Endometrial microvascular endothelial cells (primary cell): Measurements from ENCODE around the gene SMYD3. TPM values are rescaled to one million over a fixed set of nuclear protein-coding genes. Genes with fewer than 3 reads are reported as not detected.

Experiments used
- in situ Hi-C: cut with HindIII; loops from 2 replicates; pipeline ENCODE4 v1.10.0; 2017; ENCODE audit warnings: low sequenced_read_pairs, low pct_unique_long_range_greater_than_20kb; ENCODE audit errors: inconsistent ontology term
- total RNA-seq: library from RNA; depleted of rRNA; stranded (reverse); fragments of >200 nt; gene quantifications from one replicate; pipeline ENCODE4 v1.2.3, GENCODE V29; 2015; ENCODE audit errors: inconsistent ontology term

Gene SMYD3
- total RNA-seq, 1 donor from 2014 or later = 16.6 TPM

DNA sequence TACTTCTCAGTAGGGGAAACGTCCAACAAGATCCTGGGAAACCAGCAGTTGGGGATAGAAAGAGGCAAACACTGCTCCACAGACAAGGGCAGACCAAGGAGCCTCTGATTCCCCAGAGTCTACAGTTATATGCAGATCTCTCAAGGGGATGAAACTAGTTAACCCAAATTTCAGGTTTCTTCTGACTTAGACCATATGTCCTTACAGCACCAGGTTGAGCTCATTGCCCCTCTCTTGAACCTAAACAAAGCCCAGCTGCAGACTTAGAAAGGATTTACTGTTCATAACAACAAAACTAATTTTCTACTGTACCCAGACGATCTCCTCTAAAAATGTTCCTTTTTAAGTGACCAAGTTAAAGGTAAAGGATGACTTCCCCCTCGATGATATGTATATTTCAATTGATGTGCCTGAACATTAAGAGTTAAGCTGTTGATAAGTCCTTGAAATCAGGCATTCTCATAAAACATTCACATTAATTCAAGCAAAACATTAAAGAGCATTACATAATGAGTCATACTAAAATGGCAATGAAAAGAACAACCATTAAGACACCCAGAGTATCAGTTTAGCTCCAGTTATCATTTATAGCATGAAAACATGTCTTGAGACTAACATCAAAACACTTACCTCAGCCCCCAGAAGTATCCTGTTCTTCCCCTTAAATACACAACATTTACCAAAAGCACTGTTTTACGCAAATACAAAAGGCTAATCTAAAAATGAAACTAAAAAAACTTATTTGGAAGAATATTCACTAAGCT lies 24.1 kb downstream of the SMYD3 start:
- in situ Hi-C loops = no loop called here

DNA sequence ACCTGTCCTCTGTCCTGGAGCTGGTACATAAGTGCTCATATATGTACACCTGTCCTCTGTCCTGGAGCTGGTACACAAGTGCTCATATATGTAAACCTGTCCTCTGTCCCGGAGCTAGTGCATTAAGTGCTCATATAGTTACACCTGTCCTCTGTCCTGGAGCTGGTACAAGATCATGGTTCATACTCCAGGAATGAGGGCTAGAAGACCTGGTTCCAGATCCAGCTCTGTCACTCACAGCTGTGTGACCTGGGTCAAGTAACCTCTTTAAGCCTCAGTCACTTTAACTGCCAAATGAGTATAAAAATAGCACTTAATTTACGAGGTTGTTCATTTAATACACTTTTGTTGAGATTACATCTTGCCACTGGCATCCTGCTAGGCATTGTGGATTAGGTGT lies 28.0 kb downstream of the SMYD3 start:
- in situ Hi-C loops = no loop called here

DNA sequence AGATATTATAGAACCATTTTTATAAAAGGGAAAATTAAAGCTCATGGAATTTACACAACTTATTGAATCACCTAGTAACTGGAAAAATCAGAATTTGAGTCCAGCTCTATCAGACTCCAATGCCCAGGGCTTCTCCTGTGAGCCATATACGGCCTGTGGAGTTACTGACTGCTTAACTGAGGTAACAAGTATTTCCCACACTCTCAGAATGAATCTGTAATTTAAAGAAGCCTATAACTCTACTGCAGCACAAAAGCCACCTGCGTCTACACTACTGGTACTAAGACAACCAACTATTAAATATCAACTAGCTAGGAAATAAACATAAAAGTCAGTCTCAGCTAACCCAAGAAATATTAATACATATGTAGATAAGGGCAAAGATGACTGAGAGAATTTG lies 29.4 kb downstream of the SMYD3 start:
- in situ Hi-C loops = no loop called here

DNA sequence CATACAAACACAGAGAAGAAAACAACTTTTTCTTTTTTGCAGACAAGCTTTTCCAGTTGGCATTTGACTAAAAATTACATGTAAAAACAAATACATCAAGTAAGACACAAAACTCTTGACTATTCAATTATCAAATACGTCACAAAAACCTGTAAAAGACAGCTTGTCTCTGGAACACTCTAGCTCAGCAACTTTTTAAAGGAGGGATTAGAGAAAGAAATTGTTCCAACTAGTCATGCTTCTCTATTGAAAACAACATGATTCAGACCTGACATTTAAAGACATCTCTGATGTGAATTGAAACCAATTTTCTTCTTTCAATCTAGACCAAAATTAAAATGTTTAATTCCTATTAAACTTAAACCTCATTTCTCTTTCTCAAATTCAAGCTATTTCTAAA lies 30.3 kb downstream of the SMYD3 start:
- in situ Hi-C loops = no loop called here

DNA sequence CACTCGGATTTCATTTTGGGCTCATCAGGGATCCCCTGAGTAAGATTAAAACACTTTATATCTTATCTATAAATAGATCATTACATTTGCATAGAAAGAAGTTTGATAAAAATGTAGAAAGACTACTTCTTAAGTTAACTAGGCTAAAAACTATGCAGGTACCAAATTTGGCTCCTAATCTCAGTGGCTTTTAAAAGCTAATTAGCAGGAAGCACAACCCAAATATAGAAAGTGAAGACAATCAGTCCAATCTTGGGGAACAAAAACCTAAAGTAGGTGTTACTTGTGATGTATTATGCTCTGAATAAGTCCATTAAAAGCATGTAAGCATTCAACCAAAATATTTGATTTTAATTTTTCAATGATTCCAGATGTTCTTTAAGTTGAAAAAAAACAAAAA lies 35.4 kb downstream of the SMYD3 start:
- in situ Hi-C loops = no loop called here

DNA sequence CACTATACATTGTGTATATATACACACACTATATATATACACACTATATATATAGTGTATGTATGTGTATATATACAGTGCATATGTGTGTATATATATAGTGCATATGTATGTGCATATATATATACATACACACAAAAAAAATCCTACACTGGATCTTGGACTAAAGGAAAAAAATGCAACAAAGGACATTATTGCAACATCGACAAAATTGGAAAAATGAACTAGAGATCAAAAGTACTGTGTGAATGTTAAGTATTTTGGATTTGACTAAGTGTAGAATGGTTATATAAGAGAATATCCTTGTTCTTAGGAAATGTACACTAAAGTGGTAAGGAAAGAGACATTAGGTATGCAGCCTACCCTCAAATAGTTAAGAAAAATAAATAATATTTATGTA lies 36.5 kb downstream of the SMYD3 start:
- in situ Hi-C loops = no loop called here

DNA sequence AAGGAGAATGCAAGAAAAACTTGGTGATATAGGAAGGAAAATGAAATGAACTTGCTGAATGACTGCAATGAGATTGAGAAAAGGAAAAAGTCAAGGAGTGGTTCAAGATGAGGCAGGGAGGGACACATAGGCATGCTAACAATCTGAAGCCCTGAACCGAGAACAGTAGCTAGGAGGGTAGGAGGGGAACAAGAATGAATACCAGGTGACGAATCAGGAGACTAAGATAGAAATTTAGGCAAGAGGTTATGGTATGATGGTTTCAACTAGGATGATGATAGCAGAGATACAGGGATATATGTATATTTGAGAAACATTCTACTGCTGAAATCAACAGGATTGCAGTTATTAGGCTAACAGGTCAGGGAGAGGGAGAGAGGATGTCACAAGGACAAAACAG lies 44.1 kb downstream of the SMYD3 start:
- in situ Hi-C loops = no loop called here

DNA sequence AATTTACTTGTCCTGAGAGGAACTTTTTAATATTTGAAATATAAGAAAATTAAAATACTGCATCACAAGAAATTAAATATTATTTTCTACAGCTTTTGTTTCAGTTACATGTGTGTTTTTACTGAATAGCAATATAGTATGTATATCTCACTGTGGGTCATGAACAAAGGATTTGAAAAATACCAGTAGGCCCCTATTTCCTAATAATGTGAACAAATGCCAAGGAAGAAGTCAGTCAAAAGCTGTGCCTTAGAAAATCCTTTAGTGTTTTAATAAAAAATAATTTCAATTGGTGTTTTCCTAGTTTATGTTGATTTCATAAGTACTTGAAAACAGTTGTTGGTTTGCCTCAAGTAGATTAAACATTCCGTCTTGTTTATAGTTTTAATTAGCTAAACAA lies 46.7 kb downstream of the SMYD3 start:
- in situ Hi-C loops = no loop called here

DNA sequence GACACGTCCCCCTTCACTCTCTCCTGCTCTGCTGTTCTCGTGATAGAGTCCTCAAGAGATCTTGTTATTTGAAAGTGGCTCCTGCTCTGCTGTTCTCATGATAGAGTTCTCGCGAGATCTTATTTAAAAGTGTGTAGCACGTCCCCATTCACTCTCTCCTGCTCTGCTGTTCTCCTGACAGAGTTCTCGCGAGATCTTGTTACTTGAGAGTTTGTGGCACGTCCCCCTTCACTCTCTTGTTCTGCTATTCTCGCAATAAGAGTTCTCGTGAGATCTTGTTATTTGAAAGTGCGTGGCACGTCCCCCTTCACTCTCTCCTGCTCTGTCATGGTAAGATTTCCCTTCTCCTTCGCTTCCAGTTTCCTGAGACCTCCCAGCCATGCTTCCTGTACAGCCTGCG lies 47.9 kb downstream of the SMYD3 start:
- in situ Hi-C loops = no loop called here

DNA sequence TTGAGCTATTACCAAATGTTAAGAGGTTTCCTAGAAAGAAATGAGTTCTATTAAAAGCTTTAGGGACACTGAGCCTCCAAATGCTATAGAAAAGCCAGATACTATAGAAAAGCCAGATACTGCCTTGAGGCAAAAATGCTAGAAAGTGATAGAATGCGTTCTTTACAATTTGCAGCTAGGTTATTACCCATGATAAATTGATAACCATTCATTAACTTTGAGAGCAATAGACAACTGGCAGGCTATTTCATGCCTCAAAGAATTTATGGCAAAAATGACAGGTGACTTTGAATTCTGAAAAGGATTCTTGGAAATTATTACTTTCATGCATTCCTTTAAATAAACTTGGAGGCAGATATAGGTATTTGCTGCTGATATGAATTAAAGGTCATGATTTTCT lies 51.6 kb downstream of the SMYD3 start:
- in situ Hi-C loops = no loop called here

DNA sequence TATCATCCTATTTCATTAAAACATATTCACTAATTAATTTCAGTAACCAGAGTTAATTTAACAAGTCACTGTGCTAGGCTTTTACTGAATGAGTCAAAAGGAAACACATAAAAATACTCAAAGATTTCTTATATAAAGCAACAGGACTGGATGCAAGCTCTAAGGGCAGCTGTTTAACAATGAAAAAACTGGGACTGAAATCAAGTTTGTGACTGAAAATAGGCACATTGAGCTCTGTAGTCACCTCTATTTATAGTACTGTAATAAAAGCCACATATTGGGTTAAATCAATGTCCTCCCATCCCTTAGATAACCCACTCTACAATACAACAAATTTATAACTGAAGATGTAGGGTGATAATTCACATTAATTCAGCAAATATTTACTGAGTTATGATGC lies 52.4 kb downstream of the SMYD3 start:
- in situ Hi-C loops = no loop called here

DNA sequence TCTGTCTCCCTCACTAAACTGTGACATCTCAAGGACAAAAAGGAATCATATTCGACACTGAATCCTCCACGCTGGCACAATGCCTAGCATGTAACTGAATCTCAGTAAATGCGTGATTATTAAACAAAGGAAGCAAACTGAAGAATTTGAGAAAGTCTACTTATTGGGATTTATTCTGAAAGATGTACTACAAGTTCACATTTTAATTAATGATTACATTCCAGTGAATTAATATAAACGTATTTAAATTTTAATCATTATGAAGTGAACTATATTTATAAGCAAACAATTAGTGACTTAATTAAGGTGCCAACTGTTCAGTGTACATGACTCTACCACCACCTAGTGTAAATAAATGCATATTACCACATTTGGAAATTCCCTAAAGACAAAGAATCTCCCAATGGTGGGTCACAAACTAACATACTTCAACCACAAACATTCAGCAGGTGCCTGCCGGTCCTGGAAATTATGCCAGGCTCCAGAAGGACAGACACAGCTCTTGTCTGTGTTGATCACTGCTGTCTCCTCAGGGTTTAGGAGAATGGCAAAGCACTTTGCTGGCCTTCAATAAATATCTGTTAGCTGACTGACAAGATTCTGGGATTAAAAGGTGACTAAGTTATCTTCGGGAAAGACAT lies 56.3 kb downstream of the SMYD3 start:
- in situ Hi-C loops = no loop called here

DNA sequence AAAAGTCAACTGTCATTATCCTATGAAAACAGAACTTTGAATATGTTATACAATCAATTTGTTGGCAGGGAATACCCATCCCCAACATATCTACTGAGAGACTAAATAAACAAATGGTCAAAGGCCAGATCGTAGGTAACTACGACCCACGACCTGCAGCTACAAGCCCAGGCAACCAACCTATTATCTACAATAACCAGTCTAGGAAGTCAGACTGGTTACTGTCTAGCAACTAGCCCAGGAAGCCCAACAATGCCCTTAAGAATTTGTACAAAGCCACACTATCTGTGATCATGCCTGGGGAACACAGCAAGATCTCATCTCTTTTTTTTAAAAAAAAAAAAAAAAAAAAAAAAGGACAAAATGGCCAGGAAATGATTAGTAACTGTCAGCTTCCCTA lies 58.7 kb downstream of the SMYD3 start:
- in situ Hi-C loops = no loop called here

DNA sequence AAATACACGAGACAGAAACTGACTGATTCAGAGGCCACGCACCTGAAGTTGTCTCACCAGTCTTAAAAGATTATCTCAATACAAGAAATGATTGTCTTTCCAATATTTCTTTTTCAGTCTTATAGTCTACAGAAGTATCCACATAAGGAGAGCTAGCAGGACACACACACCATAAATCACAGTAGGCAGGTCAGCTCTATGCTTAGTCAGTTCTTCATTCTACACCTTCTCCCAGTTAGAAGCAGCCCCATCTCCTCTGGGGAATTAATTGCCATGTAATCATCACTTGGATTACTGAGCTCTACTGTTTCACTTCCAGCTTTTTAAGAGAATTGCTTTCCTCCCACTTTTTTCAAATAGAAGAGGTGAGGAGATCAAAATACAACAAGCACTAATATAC lies 59.6 kb downstream of the SMYD3 start:
- in situ Hi-C loops = no loop called here

DNA sequence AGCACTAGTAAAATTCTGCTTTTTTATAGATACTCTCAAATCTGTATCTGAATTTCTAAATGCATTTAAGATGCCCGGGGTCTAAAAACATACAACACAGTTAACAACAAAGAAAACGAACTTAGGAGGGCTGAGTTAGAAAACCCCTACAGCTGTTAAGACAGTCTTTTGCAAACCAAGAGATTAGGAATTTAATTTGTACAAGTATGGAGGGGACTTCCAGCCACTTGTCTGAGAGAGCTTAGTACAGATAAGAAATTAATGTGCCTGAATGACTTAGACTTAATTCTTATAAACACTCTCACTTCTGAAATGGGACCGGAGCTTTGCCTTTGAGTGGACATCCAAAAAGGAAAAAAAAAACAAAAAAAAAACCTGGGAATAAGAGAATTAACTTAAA lies 61.6 kb downstream of the SMYD3 start:
- in situ Hi-C loops = no loop called here

DNA sequence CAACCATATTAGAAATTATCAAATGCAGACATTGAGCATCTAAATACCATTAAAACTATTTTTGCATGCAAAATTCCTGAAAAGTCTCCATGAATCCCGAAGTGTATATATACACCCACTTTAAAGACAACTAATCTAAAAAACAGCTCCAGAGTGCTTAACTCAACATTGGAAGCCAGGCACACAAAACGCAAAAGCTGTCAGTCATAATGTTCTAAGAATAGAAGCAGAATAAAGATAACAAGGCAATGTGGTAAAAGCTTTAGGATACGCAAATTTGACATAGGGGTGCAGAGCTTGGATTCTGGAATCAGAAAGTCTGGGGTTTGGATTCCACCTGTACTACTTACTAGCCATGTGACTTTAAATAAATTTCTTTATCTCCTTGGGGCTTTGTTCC lies 62.5 kb downstream of the SMYD3 start:
- in situ Hi-C loops = no loop called here

DNA sequence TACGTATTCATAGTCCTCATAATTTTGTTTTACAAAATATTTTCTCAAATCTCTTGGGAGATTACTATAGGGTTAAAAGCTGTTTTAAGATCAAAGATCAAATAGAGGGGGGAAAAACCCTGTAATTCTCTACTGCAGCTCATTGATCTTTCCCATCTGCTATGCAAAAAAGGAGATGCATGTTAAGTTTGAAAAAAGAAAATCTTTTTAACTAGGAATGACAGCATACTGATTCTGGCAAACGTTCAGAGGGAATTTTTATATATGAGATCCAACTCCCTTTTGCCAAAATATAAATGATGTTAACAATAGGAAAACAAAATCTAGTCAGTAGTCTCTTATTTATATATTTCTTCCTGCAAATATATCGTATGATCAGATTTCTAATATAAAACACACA lies 69.1 kb downstream of the SMYD3 start:
- in situ Hi-C loops = no loop called here

DNA sequence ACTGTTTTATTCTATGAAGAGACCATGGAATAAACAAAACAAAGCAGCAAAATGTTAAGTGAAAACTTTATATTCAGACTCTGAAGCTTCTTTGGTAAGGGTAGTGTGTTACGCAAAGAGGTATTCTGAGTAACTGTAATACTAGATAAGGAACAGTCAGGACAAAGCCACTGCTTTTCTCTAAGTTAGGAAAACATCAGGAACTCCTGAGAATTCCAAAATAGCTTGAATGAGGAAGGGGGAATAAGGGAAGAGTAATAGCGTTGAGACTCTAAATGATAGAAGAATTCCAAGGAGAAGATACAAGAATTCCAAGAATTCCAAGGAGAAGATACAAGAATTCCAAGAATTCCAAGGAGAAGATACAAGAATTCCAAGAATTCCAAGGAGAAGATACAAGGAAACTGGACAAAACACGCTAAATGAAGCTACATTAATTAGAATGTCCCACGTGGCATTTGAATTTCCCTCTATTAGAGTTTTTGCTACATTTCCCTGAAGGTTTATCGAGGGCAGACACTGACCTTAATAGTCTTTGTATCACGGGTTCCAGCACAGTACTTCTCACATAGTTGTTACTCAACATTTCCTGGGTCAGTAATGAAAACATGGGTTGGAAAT lies 71.5 kb downstream of the SMYD3 start:
- in situ Hi-C loops = no loop called here

DNA sequence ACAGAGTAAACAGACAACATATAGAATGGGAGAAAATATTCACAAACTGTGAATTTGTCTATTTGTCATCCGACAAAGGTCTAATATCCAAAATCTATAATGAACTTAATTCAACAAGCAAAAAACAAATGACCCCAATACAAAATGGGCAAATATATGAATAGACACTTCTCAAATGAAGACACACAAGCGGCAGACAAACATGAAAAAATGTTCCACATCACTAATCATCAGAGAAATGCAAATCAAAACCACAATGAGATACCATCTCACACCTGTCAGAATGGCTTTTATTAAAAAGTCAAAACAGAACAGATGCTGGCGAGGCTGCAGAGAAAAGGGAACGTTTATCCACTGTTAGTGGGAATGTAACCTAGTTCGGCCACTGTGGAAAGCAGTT lies 72.7 kb downstream of the SMYD3 start:
- in situ Hi-C loops = no loop called here

DNA sequence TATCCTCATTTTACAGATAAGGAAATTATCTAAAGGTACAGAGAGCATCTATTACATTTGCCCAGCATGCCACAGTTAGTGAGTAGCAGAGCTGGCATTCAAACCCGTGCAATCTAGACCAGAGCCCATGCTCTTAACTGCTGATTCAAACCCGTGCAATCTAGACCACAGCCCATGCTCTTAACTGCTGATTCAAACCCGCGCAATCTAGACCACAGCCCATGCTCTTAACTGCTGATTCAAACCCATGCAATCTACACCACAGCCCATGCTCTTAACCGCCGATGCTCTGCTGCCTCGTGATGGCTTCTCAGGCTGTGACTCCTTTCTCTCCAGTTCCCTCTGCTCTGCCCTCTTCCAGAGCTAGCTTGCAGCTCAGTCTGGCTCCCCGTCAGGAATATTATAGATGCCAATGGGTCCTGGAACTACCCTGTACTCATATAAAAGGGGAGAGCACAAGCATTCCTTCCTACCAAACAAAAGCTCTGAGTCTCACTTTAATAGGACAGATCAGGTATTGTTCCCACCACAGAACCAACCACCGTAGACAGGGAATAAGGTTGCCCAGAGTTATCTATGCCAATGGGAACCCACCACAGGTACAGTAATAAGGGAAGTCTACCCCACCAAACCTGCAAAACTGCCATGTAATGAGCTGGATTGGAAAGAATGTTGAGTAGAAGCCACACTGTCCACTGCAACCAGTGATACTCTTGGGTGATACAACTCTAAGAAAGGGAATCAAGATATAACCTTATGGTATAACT lies 78.4 kb downstream of the SMYD3 start:
- in situ Hi-C loops = no loop called here
